Keratinocyte (primary cell): Measurements from ENCODE around the gene CCDC9B. TPM values are rescaled to one million over a fixed set of nuclear protein-coding genes. Genes with fewer than 3 reads are reported as not detected.

Source experiments
- DNase-seq: peaks from one replicate; pipeline ENCODE4 v3.0.0-alpha.2; 2011; ENCODE audit warnings: low read depth, missing footprints, low spot score
- FAIRE-seq: peaks from 2 replicates; lab custom pipeline; 2011; peaks lifted over from hg19 to GRCh38; lab: Jason Lieb, UNC
- H2AFZ ChIP-seq: 2 replicates; pipeline ENCODE4 v1.6.0; 2012; ENCODE audit warnings: low read length, control low read depth, inconsistent platforms; ENCODE audit not compliant: control insufficient read depth
- H3K27ac ChIP-seq: 2 replicates; pipeline ENCODE4 v1.5.1; 2011; ENCODE audit warnings: low read length; ENCODE audit not compliant: control insufficient read depth, insufficient read depth
- H3K27me3 ChIP-seq: 3 replicates; pipeline ENCODE4 v1.6.0; 2011; ENCODE audit warnings: low read length; ENCODE audit not compliant: control insufficient read depth, insufficient read depth; ENCODE audit errors: extremely low read depth
- H3K36me3 ChIP-seq, 2 experiments: 2 replicates in 1 of 2; 3 replicates in 1 of 2; pipeline ENCODE4 v1.5.1; 2011; ENCODE audit warnings: low read length in 2 of 2, mild to moderate bottlenecking in 1 of 2; ENCODE audit not compliant: control insufficient read depth in 2 of 2, insufficient read depth in 2 of 2; ENCODE audit errors: extremely low read depth in 1 of 2
- H3K4me1 ChIP-seq: 3 replicates; pipeline ENCODE4 v1.5.1; 2011; ENCODE audit warnings: low read length; ENCODE audit not compliant: control insufficient read depth, insufficient read depth; ENCODE audit errors: extremely low read depth
- H3K4me2 ChIP-seq: 3 replicates; pipeline ENCODE4 v1.6.0; 2011; ENCODE audit warnings: low read depth, low read length; ENCODE audit not compliant: control insufficient read depth, insufficient read depth; ENCODE audit errors: extremely low read depth
- H3K4me3 ChIP-seq, 3 experiments: fragments of 200-600 bp in 1 of 3; sonication (generic) in 1 of 3; 2 replicates in 2 of 3; 3 replicates in 1 of 3; pipeline ENCODE4 v1.5.1; 2011 to 2016; ENCODE audit warnings: low read length in 3 of 3, mild to moderate bottlenecking in 3 of 3, control low read depth in 2 of 3, inconsistent platforms in 1 of 3, low read depth in 1 of 3, mixed read lengths in 1 of 3, mixed run types in 1 of 3, moderate library complexity in 1 of 3; ENCODE audit not compliant: control insufficient read depth in 2 of 3, insufficient read depth in 2 of 3; ENCODE audit errors: extremely low read depth in 1 of 3
- H3K79me2 ChIP-seq: 2 replicates; pipeline ENCODE4 v1.6.0; 2012; ENCODE audit warnings: low read length; ENCODE audit not compliant: control insufficient read depth, insufficient read depth
- H3K9ac ChIP-seq: 3 replicates; pipeline ENCODE4 v1.6.0; 2011; ENCODE audit warnings: low read length; ENCODE audit not compliant: control insufficient read depth, insufficient read depth; ENCODE audit errors: extremely low read depth
- H3K9me1 ChIP-seq: 3 replicates; pipeline ENCODE4 v1.6.0; 2011; ENCODE audit warnings: low read length; ENCODE audit not compliant: control insufficient read depth, insufficient read depth; ENCODE audit errors: extremely low read depth
- H3K9me3 ChIP-seq: 2 replicates; pipeline ENCODE4 v1.5.1; 2012; ENCODE audit warnings: low read depth, low read length; ENCODE audit not compliant: control insufficient read depth
- H4K20me1 ChIP-seq: 3 replicates; pipeline ENCODE4 v1.6.0; 2011; ENCODE audit warnings: low read length; ENCODE audit not compliant: control insufficient read depth, insufficient read depth; ENCODE audit errors: extremely low read depth
- EZH2 ChIP-seq: IDR thresholded peaks from one replicate; pipeline ENCODE4 v1.6.1; 2012; ENCODE audit warnings: inconsistent platforms, mild to moderate bottlenecking, low read length, moderate library complexity
- dilution Hi-C: fragments of 300-500 bp; cut with MboI; formaldehyde crosslinking; loops from one replicate; pipeline ENCODE4 v1.7.0; 2020; ENCODE audit warnings: low sequenced_read_pairs; ENCODE audit not compliant: extremely low pct_ligation_motif_present
- polyA plus RNA-seq, 5 experiments: library from polyadenylated mRNA; depleted of rRNA in 3 of 5; stranded (reverse) in 3 of 5; stranded (forward) in 1 of 5; unstranded in 1 of 5; fragments of >200 nt; gene quantifications; 1 replicate in 1 of 5; 2 replicates in 3 of 5; 3 replicates in 1 of 5; pipeline versions ENCODE4 v1.2.1 to v1.2.3, GENCODE V29; 2011 to 2012; ENCODE audit warnings: missing spikeins in 2 of 5, low read depth in 1 of 5, low replicate concordance in 1 of 5
- TF ChIP-seq, protein P1 (sequence below), 3 experiments: IDR thresholded peaks in 1 of 3; conservative IDR thresholded peaks in 1 of 3; optimal IDR thresholded peaks in 1 of 3; 2 replicates in 2 of 3; 3 replicates in 1 of 3; pipeline versions ENCODE3 to v1.5.1; 2011; ENCODE audit warnings: low read length in 3 of 3, mild to moderate bottlenecking in 3 of 3, moderate library complexity in 2 of 3, control low read depth in 1 of 3, inconsistent platforms in 1 of 3; ENCODE audit not compliant: insufficient read depth in 2 of 3; ENCODE audit errors: extremely low read depth in 1 of 3

CCDC9B gene
- polyA plus RNA-seq, 1 donor (not counting 4 experiments of a cell fraction or from before 2014, with no cell fraction given): 9.6 TPM

DNA sequence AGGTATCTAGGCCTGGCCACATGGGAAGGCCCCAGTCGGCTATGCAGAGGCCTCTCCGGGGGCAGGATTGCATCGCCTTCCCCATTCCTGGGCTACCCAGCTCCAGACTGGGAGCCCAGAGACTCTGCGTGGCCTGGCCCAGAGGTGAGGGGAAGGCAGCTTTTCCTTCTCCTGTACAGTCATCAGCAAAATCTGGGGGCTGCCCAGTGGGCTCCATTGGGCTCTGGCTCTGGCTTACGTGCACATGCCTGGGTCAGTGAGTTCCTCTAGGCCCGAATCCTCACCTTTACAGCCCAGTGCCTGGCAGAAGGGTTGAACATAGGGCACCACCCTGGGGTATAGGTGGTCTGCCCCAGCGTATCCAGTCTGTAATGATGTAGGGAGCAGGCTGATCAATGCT lies 53.9 kb downstream of the CCDC9B start:
- Histone ChIP-seq H3K4me1 (peaks cover 14% of the 10 kb centered on the region), H3K4me3 (no peak overlapping the region), H3K36me3 (no peaks in the 10 kb centered on the region), H3K9me1 (no peaks in the 10 kb centered on the region), H3K4me2 (no peak overlapping the region), H3K9ac (no peak overlapping the region), H2AFZ (no peak overlapping the region), H3K9me3 (no peaks in the 10 kb centered on the region), H3K27me3 (peaks cover 42% of the 10 kb centered on the region), H3K27ac (no peak overlapping the region), H3K79me2 (no peaks in the 10 kb centered on the region), H4K20me1 (no peaks in the 10 kb centered on the region)
- TF ChIP-seq EZH2: no peak
- TF ChIP-seq, protein P1, sequence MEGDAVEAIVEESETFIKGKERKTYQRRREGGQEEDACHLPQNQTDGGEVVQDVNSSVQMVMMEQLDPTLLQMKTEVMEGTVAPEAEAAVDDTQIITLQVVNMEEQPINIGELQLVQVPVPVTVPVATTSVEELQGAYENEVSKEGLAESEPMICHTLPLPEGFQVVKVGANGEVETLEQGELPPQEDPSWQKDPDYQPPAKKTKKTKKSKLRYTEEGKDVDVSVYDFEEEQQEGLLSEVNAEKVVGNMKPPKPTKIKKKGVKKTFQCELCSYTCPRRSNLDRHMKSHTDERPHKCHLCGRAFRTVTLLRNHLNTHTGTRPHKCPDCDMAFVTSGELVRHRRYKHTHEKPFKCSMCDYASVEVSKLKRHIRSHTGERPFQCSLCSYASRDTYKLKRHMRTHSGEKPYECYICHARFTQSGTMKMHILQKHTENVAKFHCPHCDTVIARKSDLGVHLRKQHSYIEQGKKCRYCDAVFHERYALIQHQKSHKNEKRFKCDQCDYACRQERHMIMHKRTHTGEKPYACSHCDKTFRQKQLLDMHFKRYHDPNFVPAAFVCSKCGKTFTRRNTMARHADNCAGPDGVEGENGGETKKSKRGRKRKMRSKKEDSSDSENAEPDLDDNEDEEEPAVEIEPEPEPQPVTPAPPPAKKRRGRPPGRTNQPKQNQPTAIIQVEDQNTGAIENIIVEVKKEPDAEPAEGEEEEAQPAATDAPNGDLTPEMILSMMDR (optimal IDR thresholded peaks at IDR 0.05 in 1 of 3, IDR thresholded peaks at IDR 0.05 in 1 of 3, conservative IDR thresholded peaks at IDR 0.05 in 1 of 3; ENCODE audit: extremely low read depth in 1 of 3, insufficient read depth in 2 of 3, low read length in 3 of 3): no peak
- DNase-seq (no peak), FAIRE-seq (no peak)
- dilution Hi-C loops: no loop called here

DNA sequence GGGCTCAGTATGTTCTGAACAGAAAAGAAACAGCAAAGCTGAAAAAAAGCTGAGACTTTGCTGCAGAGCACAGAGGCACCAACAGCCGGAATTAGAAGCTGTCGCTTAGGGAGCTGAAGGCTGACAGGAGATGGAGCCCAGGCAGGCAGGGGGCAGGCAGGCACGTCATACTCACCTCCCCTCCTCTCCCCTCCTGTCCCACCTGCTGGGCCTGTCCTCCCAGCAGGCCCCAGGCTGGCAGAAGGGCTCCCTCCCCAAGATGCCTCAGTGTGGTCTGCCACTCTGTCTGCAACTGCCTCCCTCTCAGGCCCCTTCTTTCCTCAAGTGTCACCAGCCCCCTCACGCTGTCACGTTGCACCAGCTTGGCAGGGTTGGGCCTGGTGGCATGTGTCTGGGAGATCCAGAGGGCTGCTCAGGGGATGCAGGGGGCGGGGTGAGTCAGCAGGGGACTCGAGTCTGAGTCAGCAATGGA lies 54.6 kb downstream of the CCDC9B start:
- H3K9me1 ChIP-seq: no peaks in the 10 kb centered on the region
- DNase-seq: no peak
- no peak overlapping the region for H3K4me2 ChIP-seq
- peaks cover 14% of the 10 kb centered on the region for H3K4me1 ChIP-seq
- TF ChIP-seq EZH2: no peak
- TF ChIP-seq, protein P1 (optimal IDR thresholded peaks at IDR 0.05 in 1 of 3, IDR thresholded peaks at IDR 0.05 in 1 of 3, conservative IDR thresholded peaks at IDR 0.05 in 1 of 3; ENCODE audit: extremely low read depth in 1 of 3, insufficient read depth in 2 of 3, low read length in 3 of 3): no peak
- no peak overlapping the region for H3K4me3 ChIP-seq
- no peaks in the 10 kb centered on the region for H3K9me3 ChIP-seq
- no peak overlapping the region for H2AFZ ChIP-seq
- H3K27ac ChIP-seq: no peak overlapping the region
- H4K20me1 ChIP-seq: no peaks in the 10 kb centered on the region
- H3K79me2 ChIP-seq: no peaks in the 10 kb centered on the region
- H3K36me3 ChIP-seq: no peaks in the 10 kb centered on the region
- dilution Hi-C loops: no loop called here
- H3K27me3 ChIP-seq: peaks cover 46% of the 10 kb centered on the region
- no peak overlapping the region for H3K9ac ChIP-seq
- FAIRE-seq: no peak
